ENCODE results near the gene CDC42EP4.
A peak's percentile ranks its signal among the peaks of the same experiment; 100 is the strongest.
"Not testable (repeated sequence)": the region's sequence is repeated elsewhere in the genome, so short reads cannot be mapped to it uniquely, and the experiment has no call there.

The CDC42EP4 gene

DNA sequence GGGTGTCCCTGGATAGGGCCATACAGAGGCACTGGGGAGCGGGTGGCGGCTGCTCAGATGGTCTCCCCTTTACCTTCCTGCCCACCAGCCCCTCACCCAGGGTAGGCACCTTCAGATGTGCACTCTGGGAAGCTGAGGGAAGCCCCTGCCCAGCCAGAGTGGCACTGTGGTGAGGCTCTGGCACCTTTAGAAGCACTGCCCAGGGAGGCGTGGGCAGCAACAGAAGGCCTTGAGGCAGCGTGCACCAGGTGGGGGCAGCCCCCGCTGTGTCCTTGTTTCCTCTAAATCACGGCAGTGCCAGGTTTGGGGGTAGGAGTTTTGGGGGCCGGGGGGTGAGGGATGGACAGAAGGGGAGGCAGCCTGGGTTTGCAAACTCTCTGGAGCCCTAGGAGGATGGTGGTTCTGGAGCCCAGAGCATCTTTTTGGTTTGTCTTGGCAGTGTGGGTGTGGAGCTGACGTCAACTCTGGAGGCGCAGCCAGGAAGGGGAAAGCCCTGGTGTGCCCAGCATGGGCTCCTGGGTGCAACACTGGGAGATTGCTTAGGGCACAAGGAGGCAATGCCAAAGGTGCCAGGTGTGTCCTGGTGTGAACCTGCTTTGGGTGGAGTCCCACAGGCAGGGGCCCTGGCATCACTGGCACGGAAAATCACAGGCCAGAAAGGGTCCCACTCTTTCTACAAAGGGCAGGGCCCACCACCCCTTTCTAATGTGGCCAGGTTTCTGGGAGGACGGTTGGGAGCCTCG, 23.1 kb upstream of the CDC42EP4 start:
- TF ChIP-seq, protein P1, sequence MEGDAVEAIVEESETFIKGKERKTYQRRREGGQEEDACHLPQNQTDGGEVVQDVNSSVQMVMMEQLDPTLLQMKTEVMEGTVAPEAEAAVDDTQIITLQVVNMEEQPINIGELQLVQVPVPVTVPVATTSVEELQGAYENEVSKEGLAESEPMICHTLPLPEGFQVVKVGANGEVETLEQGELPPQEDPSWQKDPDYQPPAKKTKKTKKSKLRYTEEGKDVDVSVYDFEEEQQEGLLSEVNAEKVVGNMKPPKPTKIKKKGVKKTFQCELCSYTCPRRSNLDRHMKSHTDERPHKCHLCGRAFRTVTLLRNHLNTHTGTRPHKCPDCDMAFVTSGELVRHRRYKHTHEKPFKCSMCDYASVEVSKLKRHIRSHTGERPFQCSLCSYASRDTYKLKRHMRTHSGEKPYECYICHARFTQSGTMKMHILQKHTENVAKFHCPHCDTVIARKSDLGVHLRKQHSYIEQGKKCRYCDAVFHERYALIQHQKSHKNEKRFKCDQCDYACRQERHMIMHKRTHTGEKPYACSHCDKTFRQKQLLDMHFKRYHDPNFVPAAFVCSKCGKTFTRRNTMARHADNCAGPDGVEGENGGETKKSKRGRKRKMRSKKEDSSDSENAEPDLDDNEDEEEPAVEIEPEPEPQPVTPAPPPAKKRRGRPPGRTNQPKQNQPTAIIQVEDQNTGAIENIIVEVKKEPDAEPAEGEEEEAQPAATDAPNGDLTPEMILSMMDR (IDR thresholded peaks at IDR 0.05; ENCODE audit: low read depth, low read length, missing control alignments), result no peak
- no peak for DNase-seq (ENCODE audit: low read depth)
- no peak overlapping the region for H3K4me3 ChIP-seq (ENCODE audit: low read depth, low read length)
- in situ Hi-C loops (cut with HindIII; ENCODE audit: low sequenced_read_pairs), result no loop called here

DNA sequence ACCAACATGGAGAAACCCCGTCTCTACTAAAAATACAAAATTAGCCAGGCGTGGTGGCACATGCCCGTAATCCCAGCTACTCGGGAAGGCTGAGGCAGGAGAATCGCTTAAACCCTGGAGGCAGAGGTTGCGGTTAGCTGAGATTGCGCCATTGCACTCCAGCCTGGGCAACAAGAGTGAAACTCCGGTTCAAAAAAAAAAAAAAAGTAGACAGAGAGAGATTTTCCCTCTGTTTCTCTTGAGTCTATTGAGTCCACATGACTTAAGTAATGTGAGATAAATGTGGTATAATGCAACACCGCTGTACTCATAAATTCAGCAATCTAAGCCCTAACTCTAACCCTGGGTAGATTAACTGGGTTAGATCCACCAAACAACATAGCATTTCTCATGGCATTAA, 21.6 kb upstream of the CDC42EP4 start:
- in situ Hi-C loops (cut with HindIII; ENCODE audit: low sequenced_read_pairs); H3K4me3 ChIP-seq (ENCODE audit: low read depth, low read length); DNase-seq (ENCODE audit: low read depth): not testable (repeated sequence)

DNA sequence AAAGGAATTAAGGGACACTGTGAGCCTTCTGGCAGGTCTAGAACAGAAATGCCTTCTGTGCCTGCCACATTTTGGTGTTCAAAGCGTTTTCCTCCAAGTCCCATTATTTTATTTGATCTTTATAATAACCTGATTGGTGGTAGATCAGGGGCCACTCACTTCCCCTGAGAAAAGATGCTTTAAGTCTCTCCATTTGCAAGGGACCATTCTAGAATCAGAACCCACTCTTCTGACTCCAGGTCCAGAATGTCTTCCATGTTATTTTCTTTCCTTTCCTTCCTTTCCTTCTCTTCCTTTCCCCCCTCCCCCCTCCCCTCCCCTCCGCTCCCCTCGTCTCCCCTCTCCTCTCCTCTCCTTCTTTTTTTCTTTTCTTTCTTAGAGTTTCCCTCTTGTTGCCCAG, 19.3 kb upstream of the CDC42EP4 start:
- TF ChIP-seq, protein P1 (IDR thresholded peaks at IDR 0.05; ENCODE audit: low read depth, low read length, missing control alignments), result no peak
- no peak overlapping the region for H3K4me3 ChIP-seq (ENCODE audit: low read depth, low read length)
- no peak for DNase-seq (ENCODE audit: low read depth)
- in situ Hi-C loops (cut with HindIII; ENCODE audit: low sequenced_read_pairs), result no loop called here

DNA sequence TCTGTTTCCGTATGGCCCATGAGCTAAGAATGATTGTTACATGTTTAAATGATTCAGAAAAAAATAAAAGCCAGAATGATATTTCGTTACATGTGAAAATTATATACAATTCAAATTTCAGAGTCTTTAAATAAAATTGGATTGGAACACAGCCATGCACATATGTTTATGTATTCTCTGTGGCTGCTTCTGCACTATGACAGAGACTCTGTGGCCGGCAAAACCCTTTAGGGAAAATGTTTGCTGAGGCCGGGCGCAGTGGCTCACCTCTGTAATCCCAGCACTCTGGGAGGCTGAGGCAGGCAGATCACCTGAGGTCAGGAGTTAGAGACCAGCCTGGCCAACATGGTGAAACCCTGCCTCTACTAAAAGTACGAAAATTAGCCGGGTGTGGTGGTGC, 15.9 kb upstream of the CDC42EP4 start:
- TF ChIP-seq, protein P1 (IDR thresholded peaks at IDR 0.05; ENCODE audit: low read depth, low read length, missing control alignments), result no peak
- no peak for DNase-seq (ENCODE audit: low read depth)
- in situ Hi-C loops (cut with HindIII; ENCODE audit: low sequenced_read_pairs), result no loop called here

DNA sequence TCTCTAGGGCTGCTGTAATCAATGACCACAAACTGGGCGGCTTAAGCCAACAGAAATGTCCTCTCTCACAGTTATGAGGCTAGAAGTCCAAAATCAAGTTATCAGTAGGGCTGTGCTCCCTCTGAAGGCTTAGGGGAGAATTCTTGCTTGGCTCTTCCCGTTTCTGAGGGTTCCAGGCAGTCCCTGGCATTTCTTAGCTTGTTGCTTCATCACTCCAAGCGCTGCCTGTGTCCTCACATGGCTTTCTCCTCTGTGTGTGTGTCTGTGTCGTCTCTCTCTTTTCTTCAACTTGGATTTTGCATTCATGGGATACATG, 13.7 kb upstream of the CDC42EP4 start:
- in situ Hi-C loops (cut with HindIII; ENCODE audit: low sequenced_read_pairs), result no loop called here
- no peak overlapping the region for H3K4me3 ChIP-seq (ENCODE audit: low read depth, low read length)
- DNase-seq (ENCODE audit: low read depth), result no peak
- TF ChIP-seq, protein P1 (IDR thresholded peaks at IDR 0.05; ENCODE audit: low read depth, low read length, missing control alignments), result peak; percentile 18

More for the DNA sequence above, 15.9 kb upstream of the CDC42EP4 start:
- no peak overlapping the region for H3K4me3 ChIP-seq (ENCODE audit: low read depth, low read length)

DNA sequence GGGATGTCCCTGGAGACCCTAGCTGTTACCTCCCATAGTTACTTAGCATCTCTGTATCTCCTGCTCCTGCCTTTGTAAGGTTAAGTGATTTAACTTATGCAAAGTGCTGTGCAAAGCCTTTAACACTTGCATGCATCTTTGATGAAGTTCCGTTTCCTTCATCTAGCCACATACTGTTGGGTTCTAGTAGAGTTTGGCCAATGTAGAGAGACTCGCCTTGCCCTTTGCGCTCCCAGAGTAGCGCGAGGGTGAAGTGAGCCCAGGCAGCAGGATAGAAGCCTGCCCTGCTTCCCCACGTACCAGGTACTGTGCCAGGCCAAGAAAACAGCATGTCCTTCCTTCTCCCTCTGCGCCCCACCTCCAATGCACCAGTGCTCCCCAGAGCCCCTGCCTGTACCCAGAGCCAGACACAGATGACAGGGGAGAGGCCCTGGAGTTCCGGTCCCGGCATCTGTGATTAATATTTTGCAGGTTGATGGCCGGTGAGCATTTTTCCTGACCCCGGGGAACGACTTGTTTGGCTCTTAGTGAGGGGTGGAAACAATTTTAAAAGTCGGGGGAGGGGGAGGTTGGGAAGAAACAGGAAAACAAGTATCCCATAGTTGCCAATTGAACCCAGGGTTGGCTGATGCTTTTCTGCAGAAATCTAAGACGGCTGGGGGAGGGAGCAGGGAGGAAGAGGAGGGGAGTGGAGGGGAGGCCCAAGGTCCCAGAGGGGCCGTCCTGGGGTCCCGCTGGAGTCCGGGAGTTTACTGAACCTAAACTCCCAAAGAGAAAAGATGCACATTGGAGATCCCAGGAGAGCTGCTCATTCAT, 13.1 kb upstream of the CDC42EP4 start:
- TF ChIP-seq, protein P1 (IDR thresholded peaks at IDR 0.05; ENCODE audit: low read depth, low read length, missing control alignments), result no peak
- no peak for DNase-seq (ENCODE audit: low read depth)
- H3K4me3 ChIP-seq (ENCODE audit: low read depth, low read length), result no peak overlapping the region
- in situ Hi-C loops (cut with HindIII; ENCODE audit: low sequenced_read_pairs), result no loop called here

DNA sequence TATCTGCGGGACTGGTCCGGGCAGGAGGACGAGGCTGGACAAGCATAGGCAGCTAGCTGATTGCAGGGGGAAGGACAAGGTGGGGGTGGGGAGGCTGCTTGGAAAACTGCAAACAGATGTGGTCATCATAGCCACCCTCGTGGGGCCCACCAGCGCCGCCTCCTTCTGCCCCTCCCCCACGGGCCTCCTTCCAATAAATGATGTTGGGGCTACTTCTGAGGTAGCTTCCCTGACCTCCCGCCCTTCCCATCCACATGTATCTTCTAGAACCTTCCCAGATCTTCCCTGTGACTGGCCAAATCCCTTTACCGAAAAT, 12.3 kb upstream of the CDC42EP4 start:
- TF ChIP-seq, protein P1 (IDR thresholded peaks at IDR 0.05; ENCODE audit: low read depth, low read length, missing control alignments), result no peak
- DNase-seq (ENCODE audit: low read depth), result no peak
- no peak overlapping the region for H3K4me3 ChIP-seq (ENCODE audit: low read depth, low read length)
- in situ Hi-C loops (cut with HindIII; ENCODE audit: low sequenced_read_pairs), result no loop called here

Measured in astrocyte of the cerebellum (primary cell).